ENCODE data around the gene KCNC1.

DNA sequence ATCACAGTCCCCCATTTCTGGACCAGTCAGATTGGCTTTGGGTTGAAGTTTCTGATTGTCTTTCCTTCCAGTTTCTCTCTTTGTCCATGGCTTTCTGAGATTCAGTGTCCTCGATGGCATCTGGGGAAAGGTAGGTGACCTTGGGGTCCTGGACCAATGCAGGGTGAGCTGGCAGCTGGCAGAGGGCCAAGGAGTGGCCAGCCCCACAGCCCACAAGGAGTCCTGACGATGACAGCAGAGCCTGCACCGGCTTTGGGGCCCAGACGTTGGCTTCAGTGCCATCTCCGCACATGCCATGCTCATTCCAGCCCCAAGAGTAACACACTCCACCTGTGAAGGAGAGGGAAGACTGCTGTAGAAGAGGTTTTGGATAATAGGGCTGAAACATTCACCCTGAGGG lies 53.5 kb downstream of the KCNC1 start:
- TF ChIP-seq, protein P1, sequence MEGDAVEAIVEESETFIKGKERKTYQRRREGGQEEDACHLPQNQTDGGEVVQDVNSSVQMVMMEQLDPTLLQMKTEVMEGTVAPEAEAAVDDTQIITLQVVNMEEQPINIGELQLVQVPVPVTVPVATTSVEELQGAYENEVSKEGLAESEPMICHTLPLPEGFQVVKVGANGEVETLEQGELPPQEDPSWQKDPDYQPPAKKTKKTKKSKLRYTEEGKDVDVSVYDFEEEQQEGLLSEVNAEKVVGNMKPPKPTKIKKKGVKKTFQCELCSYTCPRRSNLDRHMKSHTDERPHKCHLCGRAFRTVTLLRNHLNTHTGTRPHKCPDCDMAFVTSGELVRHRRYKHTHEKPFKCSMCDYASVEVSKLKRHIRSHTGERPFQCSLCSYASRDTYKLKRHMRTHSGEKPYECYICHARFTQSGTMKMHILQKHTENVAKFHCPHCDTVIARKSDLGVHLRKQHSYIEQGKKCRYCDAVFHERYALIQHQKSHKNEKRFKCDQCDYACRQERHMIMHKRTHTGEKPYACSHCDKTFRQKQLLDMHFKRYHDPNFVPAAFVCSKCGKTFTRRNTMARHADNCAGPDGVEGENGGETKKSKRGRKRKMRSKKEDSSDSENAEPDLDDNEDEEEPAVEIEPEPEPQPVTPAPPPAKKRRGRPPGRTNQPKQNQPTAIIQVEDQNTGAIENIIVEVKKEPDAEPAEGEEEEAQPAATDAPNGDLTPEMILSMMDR (IDR thresholded peaks at IDR 0.05), result no peak
- TF ChIP-seq EP300 (IDR thresholded peaks at IDR 0.05) (no peak), POLR2A (IDR thresholded peaks at IDR 0.05) (no peak)
